Measurements from ENCODE around the gene FGD4.

FGD4 gene

GRCh38 chr12:32647275-32647674 lies 247.9 kb downstream of the FGD4 start:
- TF ChIP-seq FOXM1 (IDR thresholded peaks at IDR 0.05; ENCODE audit: borderline replicate concordance, low read depth) (no peak), MAX (IDR thresholded peaks at IDR 0.05) (no peak), ZBTB7A (IDR thresholded peaks at IDR 0.05; ENCODE audit: low read depth) (no peak)

GRCh38 chr12:32650508-32650907 lies 251.2 kb downstream of the FGD4 start:
- no peak for TF ChIP-seq EGR1 (IDR thresholded peaks at IDR 0.05)
- no peak for TF ChIP-seq MAX (IDR thresholded peaks at IDR 0.05)

DNA sequence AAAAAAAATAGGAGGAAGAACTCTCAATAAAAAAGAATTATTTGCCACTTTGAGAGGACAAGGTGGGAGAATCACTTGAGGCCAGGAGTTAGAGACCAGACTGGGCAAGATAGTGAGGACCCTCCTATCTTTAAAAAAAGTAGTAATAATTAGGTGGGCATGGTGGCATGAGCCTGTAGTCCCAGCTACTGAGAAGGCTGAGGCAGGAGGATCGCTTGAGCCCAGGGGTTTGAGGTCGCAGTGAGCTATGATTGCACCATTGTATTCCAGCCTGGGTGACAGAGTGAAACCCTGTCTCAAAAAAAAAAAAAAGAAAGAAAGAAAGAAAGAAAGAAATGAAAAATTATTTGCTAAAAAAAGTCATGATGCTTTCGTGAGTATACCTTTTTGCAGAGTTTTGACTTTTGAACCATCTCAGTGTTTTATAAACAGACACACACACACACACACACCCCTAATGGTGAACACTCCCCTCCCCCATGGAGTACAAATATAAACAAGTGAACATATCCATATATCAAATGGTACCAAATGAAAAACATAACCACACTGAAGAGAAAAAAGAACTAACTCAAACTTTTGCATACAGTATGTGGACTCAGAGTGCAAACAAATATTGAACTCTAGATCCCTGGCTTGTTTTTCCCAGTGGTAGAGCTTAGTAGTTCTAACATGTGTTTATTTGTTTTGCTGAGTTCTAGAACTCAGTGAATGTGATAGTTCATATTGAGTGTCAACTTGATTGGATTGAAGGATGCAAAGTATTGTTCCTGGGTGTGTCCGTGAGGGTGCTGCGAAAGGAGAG lies 252.0 kb downstream of the FGD4 start:
- TF ChIP-seq TAF1 (IDR thresholded peaks at IDR 0.05; ENCODE audit: low read depth) = no peak
- TF ChIP-seq CEBPB (IDR thresholded peaks at IDR 0.05) = no peak
- no peak for TF ChIP-seq CREB1 (IDR thresholded peaks at IDR 0.05; ENCODE audit: low read depth)
- no peak for TF ChIP-seq MAX (IDR thresholded peaks at IDR 0.05)
- TF ChIP-seq YY1 (IDR thresholded peaks at IDR 0.05; ENCODE audit: low read depth) = no peak
- no peak for TF ChIP-seq RAD21 (IDR thresholded peaks at IDR 0.05; ENCODE audit: low read depth)
- TF ChIP-seq ZBTB7A (IDR thresholded peaks at IDR 0.05; ENCODE audit: low read depth) = no peak
- no peak for TF ChIP-seq EP300 (IDR thresholded peaks at IDR 0.05; ENCODE audit: borderline replicate concordance)
- no peak for TF ChIP-seq TEAD4 (IDR thresholded peaks at IDR 0.05)
- no peak for TF ChIP-seq NFIC (IDR thresholded peaks at IDR 0.05)
- TF ChIP-seq USF1 (IDR thresholded peaks at IDR 0.05) = no peak
- no peak for TF ChIP-seq TCF12 (IDR thresholded peaks at IDR 0.05; ENCODE audit: low read depth)
- TF ChIP-seq FOXM1 (IDR thresholded peaks at IDR 0.05; ENCODE audit: borderline replicate concordance, low read depth) = no peak
- no peak for TF ChIP-seq EGR1 (IDR thresholded peaks at IDR 0.05)
- TF ChIP-seq, protein P1, sequence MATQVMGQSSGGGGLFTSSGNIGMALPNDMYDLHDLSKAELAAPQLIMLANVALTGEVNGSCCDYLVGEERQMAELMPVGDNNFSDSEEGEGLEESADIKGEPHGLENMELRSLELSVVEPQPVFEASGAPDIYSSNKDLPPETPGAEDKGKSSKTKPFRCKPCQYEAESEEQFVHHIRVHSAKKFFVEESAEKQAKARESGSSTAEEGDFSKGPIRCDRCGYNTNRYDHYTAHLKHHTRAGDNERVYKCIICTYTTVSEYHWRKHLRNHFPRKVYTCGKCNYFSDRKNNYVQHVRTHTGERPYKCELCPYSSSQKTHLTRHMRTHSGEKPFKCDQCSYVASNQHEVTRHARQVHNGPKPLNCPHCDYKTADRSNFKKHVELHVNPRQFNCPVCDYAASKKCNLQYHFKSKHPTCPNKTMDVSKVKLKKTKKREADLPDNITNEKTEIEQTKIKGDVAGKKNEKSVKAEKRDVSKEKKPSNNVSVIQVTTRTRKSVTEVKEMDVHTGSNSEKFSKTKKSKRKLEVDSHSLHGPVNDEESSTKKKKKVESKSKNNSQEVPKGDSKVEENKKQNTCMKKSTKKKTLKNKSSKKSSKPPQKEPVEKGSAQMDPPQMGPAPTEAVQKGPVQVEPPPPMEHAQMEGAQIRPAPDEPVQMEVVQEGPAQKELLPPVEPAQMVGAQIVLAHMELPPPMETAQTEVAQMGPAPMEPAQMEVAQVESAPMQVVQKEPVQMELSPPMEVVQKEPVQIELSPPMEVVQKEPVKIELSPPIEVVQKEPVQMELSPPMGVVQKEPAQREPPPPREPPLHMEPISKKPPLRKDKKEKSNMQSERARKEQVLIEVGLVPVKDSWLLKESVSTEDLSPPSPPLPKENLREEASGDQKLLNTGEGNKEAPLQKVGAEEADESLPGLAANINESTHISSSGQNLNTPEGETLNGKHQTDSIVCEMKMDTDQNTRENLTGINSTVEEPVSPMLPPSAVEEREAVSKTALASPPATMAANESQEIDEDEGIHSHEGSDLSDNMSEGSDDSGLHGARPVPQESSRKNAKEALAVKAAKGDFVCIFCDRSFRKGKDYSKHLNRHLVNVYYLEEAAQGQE (IDR thresholded peaks at IDR 0.05; ENCODE audit: low read depth) = no peak

GRCh38 chr12:32651956-32652210 lies 252.5 kb downstream of the FGD4 start:
- no peak for TF ChIP-seq TCF12 (IDR thresholded peaks at IDR 0.05; ENCODE audit: low read depth)
- TF ChIP-seq TEAD4 (IDR thresholded peaks at IDR 0.05) = no peak
- TF ChIP-seq YY1 (IDR thresholded peaks at IDR 0.05; ENCODE audit: low read depth) = no peak
- no peak for TF ChIP-seq EP300 (IDR thresholded peaks at IDR 0.05; ENCODE audit: borderline replicate concordance)
- TF ChIP-seq USF1 (IDR thresholded peaks at IDR 0.05) = no peak
- TF ChIP-seq CREB1 (IDR thresholded peaks at IDR 0.05; ENCODE audit: low read depth) = no peak
- no peak for TF ChIP-seq MAX (IDR thresholded peaks at IDR 0.05)
- TF ChIP-seq EGR1 (IDR thresholded peaks at IDR 0.05) = no peak
- no peak for TF ChIP-seq TAF1 (IDR thresholded peaks at IDR 0.05; ENCODE audit: low read depth)

DNA sequence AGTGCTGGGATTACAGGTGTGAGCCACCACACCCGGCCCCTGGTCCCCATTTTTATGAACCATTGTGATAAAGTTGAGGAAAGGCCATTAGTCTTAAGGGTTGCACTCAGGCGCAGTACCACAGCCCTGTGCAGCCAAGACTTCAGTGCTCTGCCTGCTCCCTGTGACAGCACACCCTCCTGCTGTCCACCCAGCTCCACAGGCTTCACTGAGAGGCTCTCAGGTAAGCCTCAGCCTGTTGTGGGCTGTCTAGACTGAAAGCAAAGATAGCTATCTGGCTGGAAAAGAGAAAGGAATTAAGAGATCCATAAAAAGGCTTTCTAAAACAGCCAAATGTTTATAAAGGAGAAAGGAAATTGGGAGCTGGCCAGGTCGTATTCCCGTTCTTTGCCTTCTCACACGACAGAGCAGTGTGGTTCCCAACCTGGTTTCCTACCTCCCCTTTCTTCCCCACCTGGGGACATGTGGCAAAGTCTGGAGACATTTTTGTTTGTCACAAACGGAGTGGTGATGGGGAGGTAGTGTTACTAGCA lies 260.6 kb downstream of the FGD4 start:
- no peak for TF ChIP-seq MAX (IDR thresholded peaks at IDR 0.05)
- TF ChIP-seq YY1 (IDR thresholded peaks at IDR 0.05; ENCODE audit: low read depth) = no peak
- no peak for TF ChIP-seq EP300 (IDR thresholded peaks at IDR 0.05; ENCODE audit: borderline replicate concordance)
- TF ChIP-seq, protein P1 (IDR thresholded peaks at IDR 0.05; ENCODE audit: low read depth) = no peak
- no peak for TF ChIP-seq FOXM1 (IDR thresholded peaks at IDR 0.05; ENCODE audit: borderline replicate concordance, low read depth)
- TF ChIP-seq TAF1 (IDR thresholded peaks at IDR 0.05; ENCODE audit: low read depth) = no peak
- no peak for TF ChIP-seq NFIC (IDR thresholded peaks at IDR 0.05)
- TF ChIP-seq ZBTB7A (IDR thresholded peaks at IDR 0.05; ENCODE audit: low read depth) = no peak
- TF ChIP-seq TEAD4 (IDR thresholded peaks at IDR 0.05) = no peak
- TF ChIP-seq RAD21 (IDR thresholded peaks at IDR 0.05; ENCODE audit: low read depth) = no peak
- TF ChIP-seq CEBPB (IDR thresholded peaks at IDR 0.05) = no peak
- TF ChIP-seq USF1 (IDR thresholded peaks at IDR 0.05) = no peak
